ENCODE data around the gene CCDC177.

The CCDC177 gene
- long read RNA-seq = 0 reads

DNA sequence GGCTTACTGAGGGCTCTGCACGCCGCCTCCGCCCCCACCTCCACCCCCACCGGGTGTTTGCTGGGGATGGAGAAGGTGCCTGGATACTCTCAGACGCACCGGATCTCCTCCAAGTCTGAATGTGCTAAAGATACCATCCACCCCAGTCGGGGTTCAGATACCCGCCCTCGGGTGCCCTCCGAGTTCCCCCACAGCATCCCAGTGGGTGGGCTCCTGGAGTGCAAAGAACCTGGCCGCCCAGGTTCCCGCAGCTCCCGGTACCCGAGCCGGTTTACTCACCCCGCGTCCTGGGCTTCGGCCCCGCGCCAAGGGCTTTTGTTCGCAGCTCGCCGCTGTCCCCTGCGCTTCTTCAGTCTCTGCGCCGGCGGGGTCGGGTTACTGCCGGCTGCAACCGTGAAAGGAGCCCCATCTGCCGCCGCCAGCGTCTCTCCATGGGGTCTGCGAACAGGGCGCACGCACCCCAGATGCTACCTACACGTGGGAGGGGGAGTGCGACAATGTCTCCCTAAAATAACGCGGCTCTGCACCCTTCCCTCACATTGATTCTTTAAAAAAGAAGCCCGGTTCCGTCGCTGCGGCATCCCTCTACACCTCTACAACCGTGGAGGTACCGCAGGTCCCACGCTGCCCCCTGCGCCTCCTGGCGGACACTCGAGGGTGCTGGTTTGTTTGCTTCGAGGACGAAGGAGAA is at the start of gene CCDC177:
Gene CCDC177, minus strand, starts transcription at position 609 of the 691 bp plus-strand sequence. CDS start 1,249 bp downstream, outside the sequence.
- no peak within 1 kb of the TSS for H3K4me3 ChIP-seq (replicated peaks; ENCODE audit: insufficient read depth, low read length)

DNA sequence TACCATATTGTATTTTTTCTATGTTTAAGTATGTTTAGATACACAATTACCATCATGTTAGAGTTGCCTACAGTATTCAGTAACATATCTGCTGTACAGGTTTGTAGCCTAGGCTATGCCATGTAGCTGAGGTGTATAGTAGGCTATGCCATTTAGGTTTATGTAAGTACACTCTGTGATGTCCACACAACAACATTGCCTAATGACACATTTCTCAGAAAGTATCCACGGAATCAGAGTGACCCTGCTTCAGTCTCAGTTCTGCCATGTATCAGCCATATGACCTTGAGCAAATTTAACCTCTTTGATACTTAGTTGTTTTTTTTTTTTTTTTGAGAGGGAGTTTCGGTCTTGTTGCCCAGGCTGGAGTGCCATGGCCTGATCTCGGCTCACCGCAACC is 49.5 kb upstream of the CCDC177 start:
- DNase-seq (ENCODE audit: low read depth in 1 of 2, low spot score in 1 of 2) = no peak
- H3K27ac ChIP-seq (replicated peaks) = no peak overlapping the region
- no peak overlapping the region for H3K4me3 ChIP-seq (replicated peaks; ENCODE audit: insufficient read depth, low read length)
- TF ChIP-seq, protein P1, sequence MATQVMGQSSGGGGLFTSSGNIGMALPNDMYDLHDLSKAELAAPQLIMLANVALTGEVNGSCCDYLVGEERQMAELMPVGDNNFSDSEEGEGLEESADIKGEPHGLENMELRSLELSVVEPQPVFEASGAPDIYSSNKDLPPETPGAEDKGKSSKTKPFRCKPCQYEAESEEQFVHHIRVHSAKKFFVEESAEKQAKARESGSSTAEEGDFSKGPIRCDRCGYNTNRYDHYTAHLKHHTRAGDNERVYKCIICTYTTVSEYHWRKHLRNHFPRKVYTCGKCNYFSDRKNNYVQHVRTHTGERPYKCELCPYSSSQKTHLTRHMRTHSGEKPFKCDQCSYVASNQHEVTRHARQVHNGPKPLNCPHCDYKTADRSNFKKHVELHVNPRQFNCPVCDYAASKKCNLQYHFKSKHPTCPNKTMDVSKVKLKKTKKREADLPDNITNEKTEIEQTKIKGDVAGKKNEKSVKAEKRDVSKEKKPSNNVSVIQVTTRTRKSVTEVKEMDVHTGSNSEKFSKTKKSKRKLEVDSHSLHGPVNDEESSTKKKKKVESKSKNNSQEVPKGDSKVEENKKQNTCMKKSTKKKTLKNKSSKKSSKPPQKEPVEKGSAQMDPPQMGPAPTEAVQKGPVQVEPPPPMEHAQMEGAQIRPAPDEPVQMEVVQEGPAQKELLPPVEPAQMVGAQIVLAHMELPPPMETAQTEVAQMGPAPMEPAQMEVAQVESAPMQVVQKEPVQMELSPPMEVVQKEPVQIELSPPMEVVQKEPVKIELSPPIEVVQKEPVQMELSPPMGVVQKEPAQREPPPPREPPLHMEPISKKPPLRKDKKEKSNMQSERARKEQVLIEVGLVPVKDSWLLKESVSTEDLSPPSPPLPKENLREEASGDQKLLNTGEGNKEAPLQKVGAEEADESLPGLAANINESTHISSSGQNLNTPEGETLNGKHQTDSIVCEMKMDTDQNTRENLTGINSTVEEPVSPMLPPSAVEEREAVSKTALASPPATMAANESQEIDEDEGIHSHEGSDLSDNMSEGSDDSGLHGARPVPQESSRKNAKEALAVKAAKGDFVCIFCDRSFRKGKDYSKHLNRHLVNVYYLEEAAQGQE (IDR thresholded peaks at IDR 0.05; ENCODE audit: insufficient replicate concordance, low read depth) = no peak
- TF ChIP-seq SPI1 (IDR thresholded peaks at IDR 0.05; ENCODE audit: borderline replicate concordance, low read depth) (no peak), POLR2AphosphoS5 (IDR thresholded peaks at IDR 0.05; ENCODE audit: low read depth) (no peak), GABPA (IDR thresholded peaks at IDR 0.05; ENCODE audit: low read depth) (no peak)
- TF ChIP-seq, protein P2, sequence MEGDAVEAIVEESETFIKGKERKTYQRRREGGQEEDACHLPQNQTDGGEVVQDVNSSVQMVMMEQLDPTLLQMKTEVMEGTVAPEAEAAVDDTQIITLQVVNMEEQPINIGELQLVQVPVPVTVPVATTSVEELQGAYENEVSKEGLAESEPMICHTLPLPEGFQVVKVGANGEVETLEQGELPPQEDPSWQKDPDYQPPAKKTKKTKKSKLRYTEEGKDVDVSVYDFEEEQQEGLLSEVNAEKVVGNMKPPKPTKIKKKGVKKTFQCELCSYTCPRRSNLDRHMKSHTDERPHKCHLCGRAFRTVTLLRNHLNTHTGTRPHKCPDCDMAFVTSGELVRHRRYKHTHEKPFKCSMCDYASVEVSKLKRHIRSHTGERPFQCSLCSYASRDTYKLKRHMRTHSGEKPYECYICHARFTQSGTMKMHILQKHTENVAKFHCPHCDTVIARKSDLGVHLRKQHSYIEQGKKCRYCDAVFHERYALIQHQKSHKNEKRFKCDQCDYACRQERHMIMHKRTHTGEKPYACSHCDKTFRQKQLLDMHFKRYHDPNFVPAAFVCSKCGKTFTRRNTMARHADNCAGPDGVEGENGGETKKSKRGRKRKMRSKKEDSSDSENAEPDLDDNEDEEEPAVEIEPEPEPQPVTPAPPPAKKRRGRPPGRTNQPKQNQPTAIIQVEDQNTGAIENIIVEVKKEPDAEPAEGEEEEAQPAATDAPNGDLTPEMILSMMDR (IDR thresholded peaks at IDR 0.05; ENCODE audit: insufficient read depth, low read length) = no peak
- no peaks in the 10 kb centered on the region for H3K27me3 ChIP-seq (ENCODE audit: insufficient read depth, poor library complexity, severe bottlenecking)

More for the DNA sequence above, at the start of gene CCDC177:
- TF ChIP-seq SPI1 (IDR thresholded peaks at IDR 0.05; ENCODE audit: borderline replicate concordance, low read depth) = no peak
- TF ChIP-seq, protein P2 (IDR thresholded peaks at IDR 0.05; ENCODE audit: insufficient read depth, low read length) = peak; percentile 23
- TF ChIP-seq, protein P1 (IDR thresholded peaks at IDR 0.05; ENCODE audit: insufficient replicate concordance, low read depth) = no peak
- Histone ChIP-seq H3K27me3 (ENCODE audit: insufficient read depth, poor library complexity, severe bottlenecking) (peaks cover 9% of the 10 kb centered on the region), H3K27ac (replicated peaks) (no peak within 1 kb of the TSS)
- DNase-seq (ENCODE audit: low read depth in 1 of 2, low spot score in 1 of 2) = peak in 1 of 2 experiments; percentile 25

DNA sequence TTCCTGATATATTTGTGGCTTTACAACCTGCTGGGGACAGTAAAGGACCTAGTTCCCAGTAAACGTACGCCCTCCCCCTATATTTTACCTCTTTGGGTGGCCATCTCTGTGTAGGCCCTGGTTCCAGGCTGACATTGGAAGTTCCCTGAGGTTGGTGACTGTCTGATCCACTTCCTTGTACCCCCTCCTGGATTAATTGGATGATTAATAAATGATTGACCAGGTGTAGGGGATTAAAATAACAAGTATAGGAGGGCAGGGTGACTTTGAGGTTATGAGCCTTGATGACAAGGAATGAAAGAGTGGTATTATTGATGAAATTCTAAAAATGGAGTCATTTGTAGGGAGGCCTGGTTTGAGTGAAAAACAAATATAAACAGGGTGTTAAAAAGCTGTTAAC is 46.3 kb upstream of the CCDC177 start:
- H3K4me3 ChIP-seq (replicated peaks; ENCODE audit: insufficient read depth, low read length) = no peak overlapping the region
- no peaks in the 10 kb centered on the region for H3K27me3 ChIP-seq (ENCODE audit: insufficient read depth, poor library complexity, severe bottlenecking)
- DNase-seq (ENCODE audit: low read depth in 1 of 2, low spot score in 1 of 2) = no peak
- TF ChIP-seq, protein P1 (IDR thresholded peaks at IDR 0.05; ENCODE audit: insufficient replicate concordance, low read depth) = no peak
- TF ChIP-seq, protein P2 (IDR thresholded peaks at IDR 0.05; ENCODE audit: insufficient read depth, low read length) = no peak
- no peak for TF ChIP-seq SPI1 (IDR thresholded peaks at IDR 0.05; ENCODE audit: borderline replicate concordance, low read depth)
- TF ChIP-seq POLR2AphosphoS5 (IDR thresholded peaks at IDR 0.05; ENCODE audit: low read depth) = no peak
- TF ChIP-seq GABPA (IDR thresholded peaks at IDR 0.05; ENCODE audit: low read depth) = no peak
- peak overlapping the region; percentile 19; the same call in 1 of the 2 replicates for H3K27ac ChIP-seq (replicated peaks)

Data from HL-60 (cell line).